Measurements from ENCODE around the gene MCM9.

DNA sequence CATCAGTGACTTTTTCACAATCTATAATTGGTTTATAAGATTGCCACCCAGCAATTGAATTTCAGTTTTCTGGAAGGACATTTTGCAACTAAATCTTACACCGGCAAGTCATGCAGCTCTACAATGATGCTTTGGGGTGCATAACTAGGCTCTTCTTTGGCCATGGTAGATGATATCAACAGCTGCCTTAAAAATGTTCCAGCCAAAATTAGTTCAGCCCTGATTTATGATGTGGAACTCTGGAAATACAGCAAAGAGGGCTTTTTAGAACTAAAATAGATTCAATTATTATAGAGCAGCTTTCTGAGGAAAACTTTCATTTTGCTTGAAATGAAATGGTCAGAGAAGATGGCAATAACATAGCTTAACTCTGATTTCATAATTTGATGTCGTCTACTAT is 18.4 kb upstream of the MCM9 start:
- TF ChIP-seq POLR2A (IDR thresholded peaks at IDR 0.05) (no peak), CTCF (IDR thresholded peaks at IDR 0.05) (no peak), POLR2AphosphoS5 (IDR thresholded peaks at IDR 0.05) (no peak), EP300 (IDR thresholded peaks at IDR 0.05) (no peak)
